Heart right ventricle (tissue), 16 donors: Measurements from ENCODE around the gene JAKMIP3. TPM values are rescaled to one million over a fixed set of nuclear protein-coding genes. Genes with fewer than 3 reads are reported as not detected.

ENCODE experiments used
- ATAC-seq, 8 donors: fragments of 200-7000 bp; cut with Tn5 transposase; one replicate each; pipeline ENCODE4 v1.9.1; 2020; ENCODE audit warnings: mild to moderate bottlenecking in 8 of 8, moderate library complexity in 8 of 8, moderate number of reproducible peaks in 1 of 8
- DNase-seq, 2 donors: peaks; one replicate each; pipeline ENCODE4 v3.0.0-alpha.2; 2020
- H3K27ac ChIP-seq, 10 donors: fragments of 200-600 bp; sonication (generic) in 2 of 10; one replicate each; pipeline versions ENCODE4 v1.5.0 to v1.8.0; 2020 to 2022; ENCODE audit warnings: mild to moderate bottlenecking in 3 of 10
- H3K27me3 ChIP-seq, 7 donors: fragments of 200-600 bp; one replicate each; pipeline ENCODE4 v1.8.0; 2021 to 2022; ENCODE audit warnings: mild to moderate bottlenecking in 2 of 7
- H3K36me3 ChIP-seq, 9 donors: fragments of 200-600 bp; sonication (generic) in 1 of 9; one replicate each; pipeline versions ENCODE4 v1.5.0 to v1.8.0; 2020 to 2022; ENCODE audit warnings: mild to moderate bottlenecking in 2 of 9
- H3K4me1 ChIP-seq, 9 donors: fragments of 200-600 bp; sonication (generic) in 1 of 9; one replicate each; pipeline versions ENCODE4 v1.5.0 to v1.8.0; 2020 to 2022; ENCODE audit warnings: mild to moderate bottlenecking in 4 of 9
- H3K4me3 ChIP-seq, 10 donors: fragments of 200-600 bp; sonication (generic) in 2 of 10; one replicate each; pipeline versions ENCODE4 v1.5.0 to v1.8.0; 2020 to 2022; ENCODE audit warnings: mild to moderate bottlenecking in 7 of 10, moderate library complexity in 2 of 10
- H3K9me3 ChIP-seq, 11 donors: fragments of 200-600 bp in 10 of 11; sonication (generic) in 2 of 11; one replicate each; pipeline versions ENCODE4 v1.5.0 to v1.8.0; 2013 to 2022; ENCODE audit warnings: mild to moderate bottlenecking in 2 of 11, control low read depth in 1 of 11, moderate library complexity in 1 of 11
- CTCF ChIP-seq, 9 donors: fragments of 200-600 bp; sonication (generic) in 2 of 9; IDR thresholded peaks; one replicate each; pipeline versions ENCODE4 v1.5.0 to v1.8.0; 2021 to 2022; ENCODE audit warnings: antibody characterized with exemption in 9 of 9, mild to moderate bottlenecking in 5 of 9, moderate library complexity in 1 of 9
- WGBS, 2 donors: extraction: QIAGEN DNeasy Blood & Tissue Kit; methylation state at CpG; one replicate each; pipeline ENCODE4 v1.1.7; 2013; ENCODE audit warnings: inconsistent platforms in 1 of 2; 5-methylcytosine and 5-hydroxymethylcytosine counted together
- intact Hi-C, 10 donors: fragments of 100-400 bp; cut with DNase I; formaldehyde crosslinking; loops; one replicate each; pipeline versions ENCODE4 v1.11.1 to v1.14.2; 2022
- polyA plus RNA-seq, 2 donors: library from polyadenylated mRNA; stranded (reverse); fragments of 200-250 nt; gene quantifications; one replicate each; pipeline ENCODE4 v1.2.3, GENCODE V29; 2013
- total RNA-seq, 10 donors: library from RNA; stranded (reverse); fragmentation: NEBNext Ultra II Directional in 3 of 10; extraction: Animal tissue kit (Norgen Biotek cat#: 25700) in 3 of 10; gene quantifications; one replicate each; pipeline versions ENCODE4 v1.2.1 to v1.2.4, GENCODE V29; 2021 to 2023
- donor health status: Arrhythmogenic right ventricular cardiomyopathy.
- donor health status: ischemic (EF 13 %, LVEDD 7.1; RV severe dilation, severe dysfunction).
- donor health status: healthy with polysubstance abuse.
- donor health status: DM: no; HTN: yes; CAD: no.
- donor health status: DM: no; HTN: no; CAD: no.
- donor health status: ischemic (EF 25% LVEDD 6.9; RV normal size, moderate dysfunction).
- donor health status: ischemic (EF 25% LVEDD 5.7; RV mildly dilated, moderate dysfunction).
- donor health status: healthy.
- donor health status: DM: yes; HTN: yes; CAD: no.
- donor health status: Ischemic cardiomyopathy.
- donor health status: ischemic (EF 35%, LVEDD 5.7; RV mildly dilated, moderate dysfunction).
- donor health status: nonischemic (EF 11% LVEDD 7.7; RV severe dilation, severe dysfunction).
- donor health status: DM: yes; HTN: yes; CAD: no.
- donor health status: PGD.
- donor health status: ischemic (EF 29% LVEDD 5.4; RV normal size, mild dysfunction).
- donor health status: nonischemic (EF 23%, LVEDD 6.1; RV moderate dilation, normal function).

The JAKMIP3 gene
- total and polyA plus RNA-seq, 12 donors = 0.04 to 2.7 (median 1.8) TPM

GRCh38 chr10:132062116-132062515 is 3.6 kb upstream of the JAKMIP3 start:
- intact Hi-C loops = no loop called here
- no peaks in the 10 kb centered on the region for H3K9me3 ChIP-seq

GRCh38 chr10:132062641-132063390 is 2.9 kb upstream of the JAKMIP3 start:
- Histone ChIP-seq H3K27me3 (no peaks in the 10 kb centered on the region), H3K36me3 (no peaks in the 10 kb centered on the region), H3K4me3 (no peak overlapping the region), H3K9me3 (no peaks in the 10 kb centered on the region), H3K4me1 (peaks cover 0 to 27% (median 12%) of the 10 kb centered on the region in 9 donors), H3K27ac (no peak overlapping the region)
- 65 to 66% methylated on average over 17 of the region's 17 CpGs for WGBS, 2 donors
- DNase-seq (peak; percentile 26 to 39), ATAC-seq (no peak)
- TF ChIP-seq CTCF (IDR thresholded peaks at IDR 0.05) = no peak
- intact Hi-C loops = no loop called here

More at GRCh38 chr10:132062116-132062515, 3.6 kb upstream of the JAKMIP3 start:
- no peaks in the 10 kb centered on the region for H3K27me3 ChIP-seq
- no peak for DNase-seq
- H3K4me3 ChIP-seq = no peak overlapping the region
- WGBS, 2 donors = 79 to 90% methylated on average over 11 of the region's 11 CpGs
- TF ChIP-seq CTCF (IDR thresholded peaks at IDR 0.05) = no peak
- H3K27ac ChIP-seq = no peak overlapping the region
- H3K36me3 ChIP-seq = no peaks in the 10 kb centered on the region
- ATAC-seq = no peak
- H3K4me1 ChIP-seq = peaks cover 0 to 26% (median 12%) of the 10 kb centered on the region in 9 donors

GRCh38 chr10:132063432-132063831 is 2.3 kb upstream of the JAKMIP3 start:
- Histone ChIP-seq H3K27ac (no peak overlapping the region), H3K27me3 (no peaks in the 10 kb centered on the region), H3K9me3 (no peaks in the 10 kb centered on the region), H3K4me3 (no peak overlapping the region), H3K36me3 (no peaks in the 10 kb centered on the region), H3K4me1 (peaks cover 0 to 27% (median 12%) of the 10 kb centered on the region in 9 donors)
- DNase-seq (no peak), ATAC-seq (peak in 1 of 8 donors; percentile 21)
- intact Hi-C loops = no loop called here
- no peak for TF ChIP-seq CTCF (IDR thresholded peaks at IDR 0.05)
- 83 to 92% methylated on average over 10 of the region's 10 CpGs for WGBS, 2 donors

GRCh38 chr10:132064082-132064755 is 1.5 kb upstream of the JAKMIP3 start:
- H3K4me3 ChIP-seq = no peak overlapping the region
- peaks cover 0 to 27% (median 12%) of the 10 kb centered on the region in 9 donors for H3K4me1 ChIP-seq
- no peak for TF ChIP-seq CTCF (IDR thresholded peaks at IDR 0.05)
- peak overlapping the region in 1 of 10 donors; percentile 82 for H3K27ac ChIP-seq
- H3K9me3 ChIP-seq = no peaks in the 10 kb centered on the region
- 86 to 89% methylated on average over 30 of the region's 30 CpGs for WGBS, 2 donors
- intact Hi-C loops = no loop called here
- ATAC-seq (peak in 6 of 8 donors; percentile 5 to 69 (median 51)), DNase-seq (no peak)
- no peaks in the 10 kb centered on the region for H3K27me3 ChIP-seq
- no peaks in the 10 kb centered on the region for H3K36me3 ChIP-seq
